GM12891 (cell line): ENCODE measurements around the gene SLC66A2.

ENCODE experiments used
- POLR2A ChIP-seq: IDR thresholded peaks from 2 replicates; pipeline ENCODE4 v1.6.1; 2011; ENCODE audit warnings: low read depth, low read length, control low read depth
- SPI1 ChIP-seq: IDR thresholded peaks from 2 replicates; pipeline ENCODE4 v1.6.1; 2011; ENCODE audit warnings: low read depth, low read length, control low read depth

DNA sequence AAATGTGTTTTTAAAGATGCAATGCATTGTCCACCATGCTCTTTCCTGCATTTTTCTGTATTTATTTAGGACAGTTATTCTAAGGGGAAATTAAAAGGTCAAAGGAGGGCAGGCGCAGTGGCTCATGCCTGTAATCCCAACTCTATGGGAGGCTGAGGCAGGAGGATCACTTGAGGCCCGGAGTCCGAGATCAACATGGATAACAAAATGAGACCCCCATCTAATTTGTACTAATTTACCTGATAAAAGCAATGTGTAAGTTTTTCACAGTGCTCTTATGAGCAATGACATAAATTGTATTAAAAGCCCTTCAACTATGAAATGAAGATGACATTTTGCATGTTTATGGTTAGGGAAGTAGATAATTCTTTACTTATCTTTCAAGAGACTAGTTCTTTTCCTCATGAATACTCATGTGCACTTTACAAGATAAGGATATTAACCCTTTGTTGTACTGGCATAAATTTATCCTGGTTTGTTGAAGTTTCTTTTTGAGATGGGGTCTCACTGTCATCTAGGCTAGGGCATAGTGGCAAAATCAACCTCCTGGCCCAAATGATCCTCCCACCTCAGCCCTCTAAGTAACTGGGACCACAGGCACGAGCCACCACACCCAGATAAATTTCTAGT, 22.7 kb upstream of the SLC66A2 start:
- no peak for TF ChIP-seq POLR2A
- no peak for TF ChIP-seq SPI1
